GM12892 (cell line): ENCODE measurements around the gene LRRC47.

Source experiments
- POLR2A ChIP-seq: IDR thresholded peaks from 2 replicates; pipeline ENCODE4 v1.6.1; 2011; ENCODE audit warnings: low read depth, low read length, control low read depth
- POLR2AphosphoS5 ChIP-seq: IDR thresholded peaks from 2 replicates; pipeline ENCODE4 v1.6.1; 2011; ENCODE audit warnings: low read depth, low read length, control low read depth

- no peak for TF ChIP-seq POLR2AphosphoS5
- TF ChIP-seq POLR2A = no peak
These were observed 53.6 kb downstream of the LRRC47 start for GRCh38 chr1:3742439-3743298.
